Natural killer cell treated with Interleukin-12 subunit alpha and Interleukin-12 subunit beta and Interleukin-15 and Interleukin-18, amount 100 ng/mL, for 72 hours (primary cell): Measurements from ENCODE around the gene ANKRD13A. TPM values are rescaled to one million over a fixed set of nuclear protein-coding genes. Genes with fewer than 3 reads are reported as not detected.
A peak's percentile ranks its signal among the peaks of the same experiment; 100 is the strongest.

Experiments used
- ATAC-seq, 2 donors: fragments of 150-1000 bp; cut with Tn5 transposase in 1 of 2; sonication (Bioruptor Pico), chemical (Tn5 transposase) in 1 of 2; 2 replicates each; pipeline ENCODE4 v1.10.0; 2021
- DNase-seq: peaks from one replicate; pipeline ENCODE4 v3.0.0; 2022; ENCODE audit warnings: low spot score
- H3K27ac Mint-ChIP-seq, 2 donors: 1 replicate in 1 of 2; 2 replicates in 1 of 2; pipeline ENCODE4 v1.8.0; 2022; ENCODE audit warnings: mixed read lengths in 2 of 2, mild to moderate bottlenecking in 1 of 2, moderate library complexity in 1 of 2
- H3K27me3 Mint-ChIP-seq, 2 donors: 1 replicate in 1 of 2; 2 replicates in 1 of 2; pipeline ENCODE4 v1.8.0; 2022; ENCODE audit warnings: mixed read lengths in 2 of 2
- H3K36me3 Mint-ChIP-seq: one replicate; pipeline ENCODE4 v1.8.0; 2022; ENCODE audit warnings: mixed read lengths
- H3K4me1 Mint-ChIP-seq, 2 donors: 1 replicate in 1 of 2; 2 replicates in 1 of 2; pipeline ENCODE4 v1.8.0; 2022; ENCODE audit warnings: low read depth in 2 of 2, mixed read lengths in 2 of 2, mild to moderate bottlenecking in 1 of 2
- H3K4me3 Mint-ChIP-seq: one replicate; pipeline ENCODE4 v1.8.0; 2022; ENCODE audit warnings: mixed read lengths
- H3K9me3 Mint-ChIP-seq: 2 replicates; pipeline ENCODE4 v1.8.0; 2022; ENCODE audit warnings: mixed read lengths
- total RNA-seq, 2 donors: library from RNA; stranded (reverse); gene quantifications; one replicate each; pipeline ENCODE4 v1.2.3, GENCODE V29; 2022

ANKRD13A gene
- total RNA-seq, 2 donors from 2014 or later, result 65.0 to 81.8 TPM

DNA sequence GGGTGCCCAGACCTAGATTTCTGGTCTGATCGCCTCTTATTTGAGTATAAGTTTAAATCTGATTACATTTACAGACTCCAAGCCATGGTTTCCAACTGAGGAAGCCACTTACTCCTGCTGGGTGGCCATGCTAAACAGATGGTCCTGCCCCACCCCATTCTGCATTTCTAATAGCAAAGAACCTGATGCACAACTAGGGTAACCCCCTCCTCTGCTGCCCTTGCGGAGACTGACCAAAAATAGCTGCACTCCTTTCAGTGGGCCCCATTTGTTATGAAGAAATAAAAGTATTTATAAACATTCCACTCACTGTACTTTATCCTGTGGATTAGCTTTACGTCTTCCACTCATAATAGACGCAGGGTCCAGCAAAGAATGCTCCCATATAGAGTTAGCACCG, 9.8 kb upstream of the ANKRD13A start:
- Mint-ChIP-seq H3K27me3 (no peaks in the 10 kb centered on the region), H3K4me1 (peaks cover 26 to 36% of the 10 kb centered on the region in 2 donors), H3K9me3 (no peaks in the 10 kb centered on the region), H3K4me3 (no peak overlapping the region), H3K36me3 (peaks cover 9% of the 10 kb centered on the region), H3K27ac (peak overlapping the region in 1 of 2 donors; percentile 53)
- ATAC-seq, result no peak
- DNase-seq, result no peak

GRCh38 chr12:109991586-109991985, 7.6 kb upstream of the ANKRD13A start:
- no peak for DNase-seq
- H3K27ac Mint-ChIP-seq, result no peak overlapping the region
- no peaks in the 10 kb centered on the region for H3K9me3 Mint-ChIP-seq
- H3K4me1 Mint-ChIP-seq, result peaks cover 35 to 54% of the 10 kb centered on the region in 2 donors
- H3K36me3 Mint-ChIP-seq, result peaks cover 9% of the 10 kb centered on the region
- no peak for ATAC-seq
- H3K4me3 Mint-ChIP-seq, result no peak overlapping the region
- no peaks in the 10 kb centered on the region for H3K27me3 Mint-ChIP-seq

DNA sequence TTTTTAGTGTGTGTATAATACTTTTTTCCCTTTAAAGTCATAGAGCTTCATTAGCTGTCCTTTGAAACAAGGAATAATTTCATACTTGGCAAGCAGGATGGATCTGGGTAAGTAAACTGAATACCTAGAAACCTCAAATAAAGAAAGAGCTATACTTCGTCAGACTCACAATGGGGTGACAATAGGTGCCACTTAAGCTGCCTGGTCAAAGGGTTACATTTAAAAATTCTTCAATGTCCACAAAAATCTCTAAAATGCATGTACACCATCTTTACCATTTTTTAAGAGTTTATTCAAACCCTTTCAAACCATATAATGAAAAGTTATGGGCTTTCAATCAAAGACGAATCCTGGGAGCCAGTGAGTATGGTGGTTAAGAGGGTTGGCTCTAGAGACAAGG, 6.1 kb upstream of the ANKRD13A start:
- H3K27ac Mint-ChIP-seq, result peak overlapping the region; percentile 77 to 79
- ATAC-seq (no peak), DNase-seq (no peak)
- peak overlapping the region; percentile 89 for H3K4me3 Mint-ChIP-seq
- peaks cover 42 to 63% of the 10 kb centered on the region in 2 donors for H3K4me1 Mint-ChIP-seq
- no peaks in the 10 kb centered on the region for H3K27me3 Mint-ChIP-seq
- peaks cover 9% of the 10 kb centered on the region for H3K36me3 Mint-ChIP-seq
- H3K9me3 Mint-ChIP-seq, result no peaks in the 10 kb centered on the region

DNA sequence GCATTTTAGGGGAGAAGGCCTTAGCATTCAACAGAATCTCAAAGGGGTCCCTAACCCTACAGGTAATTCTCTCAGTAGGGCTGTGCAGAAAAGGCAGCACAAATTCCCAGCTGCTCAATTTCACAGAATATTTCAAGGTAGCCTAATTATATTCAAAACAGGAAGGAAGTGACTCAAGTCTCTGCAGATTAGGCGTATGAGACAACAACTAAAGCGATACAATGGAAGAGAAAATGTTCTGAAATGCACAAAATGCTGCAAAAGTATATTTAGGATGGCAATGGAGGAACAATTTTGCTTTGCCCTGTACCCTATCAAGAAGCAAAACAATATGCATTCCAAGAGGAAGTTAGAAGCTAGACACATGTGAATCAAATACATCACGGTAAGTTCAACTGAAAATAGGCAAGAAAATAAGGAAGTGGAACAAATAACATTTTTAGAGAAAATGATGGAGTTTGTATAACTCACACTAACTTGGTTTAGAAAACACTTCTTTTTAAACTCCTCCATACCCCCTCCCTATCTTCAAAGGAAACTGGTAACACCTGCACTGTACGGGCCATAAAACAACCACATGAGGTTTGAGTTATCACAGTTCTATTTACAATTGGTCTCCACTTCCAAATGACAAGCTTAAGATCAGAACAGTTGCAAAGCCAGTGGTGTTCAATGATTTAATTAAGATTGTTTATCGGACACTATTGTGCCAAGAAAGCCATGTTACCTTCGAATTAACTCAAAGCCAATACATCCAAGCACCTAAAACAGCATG, 4.6 kb upstream of the ANKRD13A start:
- H3K27me3 Mint-ChIP-seq, result no peaks in the 10 kb centered on the region

GRCh38 chr12:109995361-109995685, 3.9 kb upstream of the ANKRD13A start:
- DNase-seq, result no peak
- Mint-ChIP-seq H3K27me3 (no peaks in the 10 kb centered on the region), H3K4me3 (peak overlapping the region; percentile 89), H3K9me3 (no peaks in the 10 kb centered on the region), H3K4me1 (peaks cover 48 to 69% of the 10 kb centered on the region in 2 donors), H3K36me3 (peaks cover 4% of the 10 kb centered on the region), H3K27ac (peak overlapping the region; percentile 77 to 79)
- no peak for ATAC-seq

More for the DNA sequence above, 4.6 kb upstream of the ANKRD13A start:
- peak overlapping the region; percentile 89 for H3K4me3 Mint-ChIP-seq
- H3K9me3 Mint-ChIP-seq, result no peaks in the 10 kb centered on the region
- DNase-seq (no peak), ATAC-seq (no peak)
- H3K36me3 Mint-ChIP-seq, result peaks cover 1% of the 10 kb centered on the region
- peak overlapping the region; percentile 77 to 79 for H3K27ac Mint-ChIP-seq
- peaks cover 46 to 65% of the 10 kb centered on the region in 2 donors for H3K4me1 Mint-ChIP-seq

DNA sequence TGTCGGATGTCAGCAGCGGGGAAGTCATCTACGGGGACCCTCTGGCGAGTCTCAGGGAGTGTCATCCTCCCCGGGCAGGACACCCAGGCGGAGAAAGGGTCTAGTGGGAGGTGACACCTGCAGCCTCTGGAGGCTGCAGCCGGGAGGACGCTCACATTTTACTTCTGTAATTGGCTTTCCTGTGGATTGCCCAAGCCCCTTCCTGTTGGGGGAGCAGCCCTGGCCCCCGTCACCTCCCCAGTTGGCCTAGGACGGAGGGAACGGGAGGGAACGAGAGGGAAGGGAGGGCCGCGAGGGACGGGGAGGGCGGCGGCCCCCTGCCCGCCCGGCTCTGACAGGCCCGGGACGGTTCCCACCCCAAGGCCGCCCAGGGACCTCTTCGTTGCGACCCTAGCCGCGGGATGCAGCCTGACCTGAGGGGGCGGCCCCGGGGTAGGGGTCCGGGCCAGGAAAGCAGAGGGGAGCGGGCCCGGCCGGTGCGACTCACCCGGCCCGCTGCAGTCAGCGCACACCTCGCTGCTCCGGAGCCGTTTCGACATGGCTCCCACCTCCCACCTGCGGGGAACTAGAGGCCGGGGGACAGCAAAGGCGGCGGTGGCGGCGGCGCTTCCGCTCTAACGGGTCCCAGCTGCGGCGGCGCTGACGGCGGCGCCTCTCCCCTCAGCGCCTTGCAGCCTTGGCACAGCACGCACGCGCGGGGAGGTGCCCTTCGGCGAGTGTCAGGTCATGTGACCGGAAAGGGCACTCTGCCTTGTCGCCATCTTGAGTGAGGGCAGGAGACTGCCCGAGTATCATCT, 3.3 kb upstream of the ANKRD13A start, which contains the start of gene GIT2:
TSS of gene GIT2 (minus strand) at position 683 of the 797 bp plus-strand sequence. CDS start at position 539, 144 bp downstream.
- H3K4me3 Mint-ChIP-seq, result peak within 1 kb of the TSS; percentile 89
- peak; percentile 90 to 94 for ATAC-seq
- peak within 1 kb of the TSS; percentile 96 to 98 for H3K27ac Mint-ChIP-seq
- peaks cover 47 to 66% of the 10 kb centered on the region in 2 donors for H3K4me1 Mint-ChIP-seq
- DNase-seq, result peak; percentile 98
- no peaks in the 10 kb centered on the region for H3K9me3 Mint-ChIP-seq
- no peaks in the 10 kb centered on the region for H3K27me3 Mint-ChIP-seq
- peaks cover 4% of the 10 kb centered on the region for H3K36me3 Mint-ChIP-seq

DNA sequence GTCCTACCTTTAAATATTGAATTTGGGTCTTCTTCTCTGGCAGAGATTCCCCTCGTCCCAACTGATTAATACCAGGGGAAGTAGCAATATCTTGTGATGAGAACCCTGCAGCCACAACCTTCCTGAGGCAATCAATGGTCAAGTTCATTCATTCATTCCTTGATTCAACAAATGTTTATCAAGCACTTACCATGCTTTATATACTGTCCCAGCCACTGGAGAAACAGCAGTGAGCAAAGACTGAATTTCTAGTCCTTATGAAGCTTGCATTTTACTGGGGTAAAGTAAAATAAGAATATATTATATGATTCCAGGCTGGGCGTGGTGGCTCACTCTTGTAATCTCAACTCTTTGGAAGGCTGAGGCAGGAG, 2.8 kb upstream of the ANKRD13A start:
- ATAC-seq, result no peak
- no peaks in the 10 kb centered on the region for H3K27me3 Mint-ChIP-seq
- H3K27ac Mint-ChIP-seq, result peak overlapping the region; percentile 77 to 79
- peaks cover 47 to 67% of the 10 kb centered on the region in 2 donors for H3K4me1 Mint-ChIP-seq
- no peak for DNase-seq
- H3K9me3 Mint-ChIP-seq, result no peaks in the 10 kb centered on the region
- peaks cover 4% of the 10 kb centered on the region for H3K36me3 Mint-ChIP-seq
- peak overlapping the region; percentile 89 for H3K4me3 Mint-ChIP-seq

GRCh38 chr12:109997393-109997792, 1.8 kb upstream of the ANKRD13A start:
- no peaks in the 10 kb centered on the region for H3K27me3 Mint-ChIP-seq
- H3K27ac Mint-ChIP-seq, result peak overlapping the region; percentile 96 to 98
- DNase-seq, result no peak

GRCh38 chr12:109998241-109998903, 858 bp upstream of the ANKRD13A start:
- Mint-ChIP-seq H3K36me3 (peaks cover 4% of the 10 kb centered on the region), H3K9me3 (no peaks in the 10 kb centered on the region), H3K27ac (peak overlapping the region; percentile 96 to 98), H3K4me3 (peak overlapping the region; percentile 93), H3K27me3 (no peaks in the 10 kb centered on the region), H3K4me1 (peaks cover 43 to 64% of the 10 kb centered on the region in 2 donors)
- DNase-seq, result no peak
- no peak for ATAC-seq

More at GRCh38 chr12:109997393-109997792, 1.8 kb upstream of the ANKRD13A start:
- Mint-ChIP-seq H3K9me3 (no peaks in the 10 kb centered on the region), H3K4me1 (peaks cover 46 to 63% of the 10 kb centered on the region in 2 donors), H3K4me3 (peak overlapping the region; percentile 25), H3K36me3 (peaks cover 4% of the 10 kb centered on the region)
- no peak for ATAC-seq

DNA sequence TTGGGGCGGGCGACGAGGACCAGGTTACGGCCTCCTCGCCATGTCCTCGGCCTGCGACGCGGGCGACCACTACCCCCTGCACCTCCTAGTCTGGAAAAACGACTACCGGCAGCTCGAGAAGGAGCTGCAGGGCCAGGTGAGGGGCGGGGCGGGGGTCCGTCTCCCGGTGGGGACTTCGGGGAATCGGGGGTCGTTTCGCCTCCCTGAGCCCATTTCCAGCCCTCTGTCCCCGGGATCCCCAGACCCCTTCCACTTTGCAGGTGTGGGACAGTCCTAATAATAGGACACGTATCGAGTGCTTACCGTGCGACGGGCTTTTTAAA, 380 bp downstream of the ANKRD13A start:
- H3K27me3 Mint-ChIP-seq, result no peaks in the 10 kb centered on the region
- peak overlapping the region; percentile 98 for H3K4me3 Mint-ChIP-seq
- H3K9me3 Mint-ChIP-seq, result no peaks in the 10 kb centered on the region
- peaks cover 43 to 56% of the 10 kb centered on the region in 2 donors for H3K4me1 Mint-ChIP-seq
- ATAC-seq (no peak), DNase-seq (no peak)
- peaks cover 4% of the 10 kb centered on the region for H3K36me3 Mint-ChIP-seq
- peak overlapping the region; percentile 95 to 98 for H3K27ac Mint-ChIP-seq

DNA sequence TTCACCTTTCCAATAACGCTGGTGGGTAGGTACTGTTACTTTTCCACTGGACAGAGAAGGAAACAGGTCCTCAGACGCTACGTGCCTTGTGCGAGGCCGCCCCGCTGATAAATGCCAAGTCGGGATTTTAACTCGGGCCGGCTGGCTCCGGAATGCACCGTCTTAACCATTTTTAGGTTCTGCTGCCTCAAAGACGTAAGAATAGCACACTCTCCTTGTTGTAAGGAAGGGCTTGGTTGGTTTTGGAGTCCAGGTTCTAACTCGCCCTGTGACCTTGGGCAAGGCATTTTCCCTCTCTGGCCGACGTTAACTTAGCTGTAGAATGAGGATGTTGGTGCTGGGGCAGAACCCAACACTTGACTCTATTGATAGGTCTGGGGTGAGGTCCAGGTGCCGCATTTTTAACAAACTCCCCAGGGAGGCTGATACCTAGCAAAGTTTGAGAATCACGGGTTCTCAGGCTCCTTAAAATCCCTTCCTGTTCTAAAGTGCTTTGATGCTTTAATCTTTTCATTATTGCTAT, 814 bp downstream of the ANKRD13A start:
- Mint-ChIP-seq H3K27ac (peak overlapping the region; percentile 95 to 98), H3K27me3 (no peaks in the 10 kb centered on the region), H3K4me1 (peaks cover 41 to 54% of the 10 kb centered on the region in 2 donors), H3K9me3 (no peaks in the 10 kb centered on the region), H3K4me3 (peak overlapping the region; percentile 98), H3K36me3 (peaks cover 4% of the 10 kb centered on the region)
- DNase-seq, result no peak
- ATAC-seq, result no peak

DNA sequence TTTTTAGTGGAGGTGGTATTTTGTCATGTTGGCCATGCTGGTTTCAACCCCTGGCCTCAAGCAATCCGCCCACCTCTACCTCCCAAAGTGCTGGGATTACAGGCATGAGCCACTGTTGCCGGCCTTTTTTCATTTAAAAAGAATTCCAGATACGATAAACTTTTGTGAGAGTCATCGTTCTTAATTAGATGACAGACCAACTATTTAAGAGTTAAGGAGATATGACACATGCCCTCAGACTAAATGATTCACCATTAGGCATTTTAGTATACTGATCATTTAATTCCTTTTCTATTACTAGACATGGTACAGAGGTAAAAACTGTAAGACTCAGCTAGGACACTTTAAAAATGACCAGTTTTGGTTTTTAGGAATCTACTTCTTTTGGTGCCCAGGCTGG, 2.4 kb downstream of the ANKRD13A start:
- Mint-ChIP-seq H3K36me3 (peaks cover 4% of the 10 kb centered on the region), H3K4me1 (peaks cover 46 to 56% of the 10 kb centered on the region in 2 donors), H3K27me3 (no peaks in the 10 kb centered on the region), H3K9me3 (no peaks in the 10 kb centered on the region), H3K4me3 (no peak overlapping the region), H3K27ac (no peak overlapping the region)
- DNase-seq (no peak), ATAC-seq (no peak)

DNA sequence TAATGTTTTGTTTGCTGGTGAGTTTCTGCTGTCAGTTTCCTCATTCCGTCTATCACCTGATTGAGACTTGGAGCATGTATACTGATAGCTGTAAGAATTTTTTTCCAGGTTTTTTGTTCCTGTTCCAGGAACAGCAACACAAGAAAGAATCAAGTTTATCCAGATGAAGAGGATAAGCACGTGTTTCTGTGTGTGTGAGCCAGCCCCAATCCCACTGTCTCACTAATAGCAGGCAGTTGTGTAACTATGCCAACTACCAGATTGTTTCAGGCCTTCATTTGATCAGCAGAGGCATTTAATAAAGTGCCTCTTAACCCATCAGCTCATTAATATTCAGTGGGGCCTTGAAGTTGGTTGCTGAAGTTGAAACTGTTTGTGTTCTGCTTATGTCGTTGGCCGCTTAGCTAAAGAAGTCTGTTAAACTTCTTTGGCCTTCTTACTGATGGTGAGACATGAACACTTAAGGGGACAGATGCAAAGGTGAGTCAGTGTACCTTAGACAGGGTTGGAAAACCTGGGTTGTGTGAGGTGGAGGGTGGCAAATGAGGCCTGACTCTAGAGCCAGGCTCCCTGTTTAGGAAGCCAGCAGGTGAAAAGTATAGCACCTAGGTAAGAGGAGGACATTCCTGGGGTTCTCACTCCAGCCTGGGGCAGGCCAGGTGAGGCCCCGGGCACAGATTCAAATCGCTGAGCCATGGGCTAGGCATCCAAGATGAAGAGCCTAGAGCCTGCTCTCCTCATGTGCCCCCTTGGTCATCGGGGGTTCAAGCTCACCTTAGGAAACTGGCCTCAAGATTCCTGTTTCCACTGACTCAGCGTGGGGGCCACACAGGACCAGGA, 3.7 kb downstream of the ANKRD13A start:
- no peaks in the 10 kb centered on the region for H3K27me3 Mint-ChIP-seq
- no peak for DNase-seq
- peaks cover 4% of the 10 kb centered on the region for H3K36me3 Mint-ChIP-seq
- H3K4me3 Mint-ChIP-seq, result no peak overlapping the region
- H3K27ac Mint-ChIP-seq, result peak overlapping the region in 1 of 2 donors; percentile 13
- no peaks in the 10 kb centered on the region for H3K9me3 Mint-ChIP-seq
- peaks cover 42 to 51% of the 10 kb centered on the region in 2 donors for H3K4me1 Mint-ChIP-seq
- ATAC-seq, result no peak
